HG03457 (cell line): Measurements from ENCODE around the gene VPS8.
A peak's percentile ranks its signal among the peaks of the same experiment; 100 is the strongest.

Source experiments
- ATAC-seq: cut with Tn5 transposase; IDR thresholded peaks from one replicate; pipeline ENCODE4 v1.9.1; 2021; ENCODE audit warnings: moderate number of reproducible peaks; ENCODE audit not compliant: unreplicated experiment

Gene VPS8, protein sequence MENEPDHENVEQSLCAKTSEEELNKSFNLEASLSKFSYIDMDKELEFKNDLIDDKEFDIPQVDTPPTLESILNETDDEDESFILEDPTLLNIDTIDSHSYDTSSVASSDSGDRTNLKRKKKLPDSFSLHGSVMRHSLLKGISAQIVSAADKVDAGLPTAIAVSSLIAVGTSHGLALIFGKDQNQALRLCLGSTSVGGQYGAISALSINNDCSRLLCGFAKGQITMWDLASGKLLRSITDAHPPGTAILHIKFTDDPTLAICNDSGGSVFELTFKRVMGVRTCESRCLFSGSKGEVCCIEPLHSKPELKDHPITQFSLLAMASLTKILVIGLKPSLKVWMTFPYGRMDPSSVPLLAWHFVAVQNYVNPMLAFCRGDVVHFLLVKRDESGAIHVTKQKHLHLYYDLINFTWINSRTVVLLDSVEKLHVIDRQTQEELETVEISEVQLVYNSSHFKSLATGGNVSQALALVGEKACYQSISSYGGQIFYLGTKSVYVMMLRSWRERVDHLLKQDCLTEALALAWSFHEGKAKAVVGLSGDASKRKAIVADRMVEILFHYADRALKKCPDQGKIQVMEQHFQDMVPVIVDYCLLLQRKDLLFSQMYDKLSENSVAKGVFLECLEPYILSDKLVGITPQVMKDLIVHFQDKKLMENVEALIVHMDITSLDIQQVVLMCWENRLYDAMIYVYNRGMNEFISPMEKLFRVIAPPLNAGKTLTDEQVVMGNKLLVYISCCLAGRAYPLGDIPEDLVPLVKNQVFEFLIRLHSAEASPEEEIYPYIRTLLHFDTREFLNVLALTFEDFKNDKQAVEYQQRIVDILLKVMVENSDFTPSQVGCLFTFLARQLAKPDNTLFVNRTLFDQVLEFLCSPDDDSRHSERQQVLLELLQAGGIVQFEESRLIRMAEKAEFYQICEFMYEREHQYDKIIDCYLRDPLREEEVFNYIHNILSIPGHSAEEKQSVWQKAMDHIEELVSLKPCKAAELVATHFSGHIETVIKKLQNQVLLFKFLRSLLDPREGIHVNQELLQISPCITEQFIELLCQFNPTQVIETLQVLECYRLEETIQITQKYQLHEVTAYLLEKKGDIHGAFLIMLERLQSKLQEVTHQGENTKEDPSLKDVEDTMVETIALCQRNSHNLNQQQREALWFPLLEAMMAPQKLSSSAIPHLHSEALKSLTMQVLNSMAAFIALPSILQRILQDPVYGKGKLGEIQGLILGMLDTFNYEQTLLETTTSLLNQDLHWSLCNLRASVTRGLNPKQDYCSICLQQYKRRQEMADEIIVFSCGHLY (N-terminal part only)

DNA sequence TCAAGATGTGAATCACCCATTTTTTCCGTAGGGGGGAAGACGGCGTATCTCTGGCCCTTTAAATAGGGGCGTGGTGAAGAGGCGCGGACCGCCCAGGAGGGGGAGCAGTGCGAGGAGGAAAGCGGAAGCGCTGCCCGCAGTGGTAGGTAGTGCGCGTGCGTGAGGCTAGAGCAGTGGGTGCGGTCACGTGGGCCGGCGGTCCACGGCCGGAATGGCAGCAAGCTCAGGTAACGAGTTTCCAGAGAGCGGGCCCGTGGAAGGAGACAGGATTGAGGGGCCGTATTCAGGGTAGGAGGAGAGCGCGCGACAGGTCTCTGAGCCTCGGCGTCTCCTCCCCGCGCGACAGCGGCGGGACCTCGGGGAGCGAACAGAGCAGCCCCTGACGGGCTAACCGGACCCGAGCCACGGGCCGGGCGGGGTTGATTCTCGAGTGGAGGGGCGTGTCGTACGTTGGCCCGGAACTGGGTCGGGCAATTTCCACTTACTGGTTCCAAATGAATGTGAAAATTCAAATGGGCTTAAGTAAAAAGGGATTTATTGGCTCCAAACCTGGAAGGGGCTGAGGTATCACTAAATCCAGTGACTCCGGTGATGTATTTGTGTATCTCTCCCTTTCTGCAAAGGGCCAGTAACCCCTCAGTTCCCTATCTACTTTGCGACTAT lies at the start of gene VPS8:
VPS8 (plus strand) TSS at position 168 of the 663 bp plus-strand sequence. CDS start 12,467 bp downstream, outside the sequence.
- peak; percentile 68 for ATAC-seq

DNA sequence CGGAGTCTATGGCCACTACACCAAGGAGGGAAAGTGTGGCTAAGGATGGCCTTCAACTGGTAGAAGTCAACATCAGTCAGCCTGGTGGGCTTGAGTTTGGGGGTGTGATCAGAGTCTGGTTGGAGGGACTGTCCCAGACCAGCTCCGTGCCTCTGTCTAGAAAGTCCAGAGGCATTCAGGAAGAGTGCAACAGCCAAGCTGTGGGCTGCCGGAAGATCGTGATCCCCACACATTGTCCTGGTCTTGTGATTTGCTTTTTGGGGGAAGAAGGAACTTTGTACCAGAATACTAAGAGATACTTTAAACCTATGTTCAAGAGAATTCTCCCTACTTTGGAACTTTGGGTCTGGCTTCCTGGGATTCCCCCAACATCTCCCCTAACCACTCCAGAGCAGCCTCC lies 47.8 kb upstream of the VPS8 start:
- ATAC-seq, result no peak

DNA sequence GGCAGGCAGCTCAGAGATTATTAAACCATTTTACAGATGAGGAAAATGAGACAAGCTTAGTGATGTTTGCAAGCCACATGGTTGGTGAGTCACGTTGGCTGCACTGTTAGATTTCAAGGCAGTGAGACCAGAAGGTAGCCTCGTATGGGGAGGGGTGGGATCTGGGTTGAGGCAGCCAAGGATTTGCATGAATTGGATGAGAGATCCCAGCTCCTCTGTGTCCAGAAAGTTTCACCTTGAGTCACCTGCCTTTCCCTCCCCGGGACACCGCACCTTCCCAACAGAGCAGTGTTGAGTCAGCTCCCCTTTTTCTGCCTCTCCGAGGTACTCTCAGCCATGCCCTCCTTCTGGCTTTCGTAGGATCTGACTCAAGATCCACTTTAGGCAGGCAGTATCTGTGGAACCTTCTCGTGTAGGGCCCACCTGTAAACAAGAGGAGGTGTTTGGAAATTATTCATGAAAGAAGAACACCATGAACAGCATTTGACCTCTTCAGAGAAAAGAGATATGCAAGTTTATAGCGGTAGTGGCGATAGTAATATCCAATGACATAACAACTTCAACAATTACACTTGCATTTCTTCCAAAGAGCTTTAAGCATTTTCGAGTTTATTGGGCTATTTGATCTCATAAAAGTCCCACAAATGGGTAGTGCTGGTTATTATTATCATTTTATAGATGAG lies 46.8 kb upstream of the VPS8 start:
- no peak for ATAC-seq

DNA sequence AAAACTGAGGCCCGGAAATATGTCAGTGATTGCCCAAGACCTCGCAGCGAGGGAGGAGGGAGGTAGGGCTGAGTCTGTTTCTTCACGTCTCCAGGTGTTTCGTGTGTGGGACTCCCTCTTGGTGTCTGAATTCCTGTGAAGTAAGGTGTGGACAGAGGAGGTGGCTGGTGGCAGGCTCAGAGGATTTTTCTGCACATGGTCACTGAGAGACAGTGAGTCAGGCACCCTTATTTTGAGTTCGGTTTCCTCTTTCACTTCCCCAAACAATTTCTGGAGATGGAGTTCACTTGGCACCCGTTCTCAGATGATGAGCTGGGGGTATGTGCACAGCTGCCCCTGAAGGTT lies 46.3 kb upstream of the VPS8 start:
- no peak for ATAC-seq

DNA sequence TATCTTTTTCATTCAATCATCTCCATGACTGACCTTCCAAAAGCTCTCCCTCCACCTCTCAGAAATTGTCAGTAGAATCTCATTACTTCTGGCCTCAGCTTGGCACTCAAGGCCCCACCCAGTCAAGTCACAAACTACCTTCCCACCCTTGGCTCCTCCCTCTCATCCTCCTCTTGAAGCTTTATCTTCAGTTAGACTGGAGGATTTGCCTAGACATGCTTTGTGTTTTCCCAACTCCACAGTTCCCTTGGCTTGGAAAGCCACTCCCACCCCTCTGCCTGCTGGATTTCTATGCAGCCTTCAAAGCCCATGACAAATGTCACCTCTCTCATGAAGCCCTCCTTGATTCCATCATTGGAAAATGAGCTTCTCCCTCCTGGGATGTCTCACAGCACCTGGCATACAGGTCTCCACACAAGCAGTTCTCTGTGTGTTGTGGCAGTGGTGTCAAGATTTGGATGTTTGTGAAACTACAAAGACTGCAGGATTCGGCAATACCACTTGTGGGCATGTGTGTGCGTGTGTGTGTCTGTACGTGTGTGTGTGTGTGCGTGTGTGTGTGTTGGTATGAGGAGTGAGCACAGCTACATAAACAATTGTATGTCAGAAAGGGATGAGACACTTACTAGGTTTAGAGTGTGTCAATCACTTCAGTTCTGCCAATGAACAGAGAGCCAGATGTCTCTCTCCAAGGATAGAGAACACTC lies 45.3 kb upstream of the VPS8 start:
- no peak for ATAC-seq

DNA sequence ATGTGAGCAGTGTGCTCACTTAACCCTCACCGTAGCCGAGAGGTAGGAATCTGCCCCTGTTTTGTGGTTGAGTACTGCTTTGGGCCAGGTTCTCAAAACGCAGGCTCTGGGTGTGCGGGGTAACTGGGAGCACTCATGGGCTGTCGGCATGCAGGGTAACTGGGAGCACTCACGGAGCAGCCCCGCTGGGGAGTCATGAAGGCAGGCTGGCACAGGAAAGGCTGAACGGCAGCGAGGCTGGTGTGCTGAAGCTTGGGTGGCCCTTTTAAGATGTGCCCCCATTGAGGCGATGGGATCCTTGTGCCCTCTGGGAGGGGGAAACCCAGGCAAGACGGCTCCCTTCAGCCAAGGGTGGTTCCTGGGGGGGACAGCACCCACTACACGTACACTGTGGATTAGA lies 44.6 kb upstream of the VPS8 start:
- no peak for ATAC-seq

DNA sequence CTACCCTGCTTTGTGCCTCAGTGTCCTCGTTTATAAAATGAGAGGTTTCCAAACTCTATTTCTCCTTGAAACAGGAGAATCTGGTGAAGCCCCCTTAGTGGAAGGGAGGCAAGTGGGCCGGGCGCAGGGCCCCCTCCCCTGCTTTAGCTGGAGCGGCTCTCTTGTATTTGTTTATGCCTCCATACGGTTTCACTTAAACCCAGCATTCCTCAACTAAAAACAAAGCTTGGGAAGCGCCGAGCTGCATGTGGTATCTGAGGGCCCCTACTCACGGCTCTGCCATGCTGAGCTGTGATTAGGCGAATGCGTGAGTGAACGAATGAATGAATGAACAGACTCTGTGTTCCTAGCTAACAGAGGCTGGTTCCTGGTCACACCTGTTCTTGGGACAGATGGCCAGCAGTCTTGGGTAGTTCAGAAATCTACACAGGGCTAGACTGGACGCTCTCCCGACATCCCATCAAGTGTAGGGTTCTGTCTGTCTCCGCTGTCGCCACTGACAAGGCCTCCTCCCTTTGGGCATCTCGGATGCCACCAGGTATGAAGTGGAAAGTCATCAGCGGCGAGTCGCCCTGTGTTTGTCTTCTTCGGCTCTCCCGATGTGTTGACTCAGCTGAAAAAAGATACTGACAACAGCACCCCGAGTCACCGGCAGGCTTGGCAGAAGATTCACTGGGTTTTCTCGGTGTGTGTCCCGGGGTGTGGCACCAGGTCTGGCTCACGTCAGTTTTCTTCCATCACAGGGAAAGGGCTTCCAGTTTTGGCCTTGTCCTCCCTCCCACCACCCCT lies 42.4 kb upstream of the VPS8 start:
- ATAC-seq, result no peak

DNA sequence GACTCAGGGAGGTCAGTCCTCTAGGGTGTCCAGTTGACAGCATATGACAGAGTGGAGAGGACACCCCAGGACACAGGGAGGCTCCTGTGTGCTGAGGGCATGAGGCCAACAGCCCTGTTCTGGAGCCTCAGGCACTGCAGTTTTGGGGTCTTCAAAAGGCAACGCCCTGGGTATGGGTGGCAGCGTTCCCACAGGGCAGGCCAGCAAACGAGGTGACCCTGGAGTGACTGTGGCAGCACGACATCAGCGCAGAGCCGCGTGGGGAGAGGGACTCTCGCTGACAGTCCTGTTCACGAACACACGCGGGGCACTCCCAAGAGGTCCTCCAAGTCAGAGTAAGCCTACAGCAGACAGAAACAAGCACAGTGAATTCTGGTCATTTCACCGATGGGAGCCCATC lies 41.4 kb upstream of the VPS8 start:
- ATAC-seq, result no peak

DNA sequence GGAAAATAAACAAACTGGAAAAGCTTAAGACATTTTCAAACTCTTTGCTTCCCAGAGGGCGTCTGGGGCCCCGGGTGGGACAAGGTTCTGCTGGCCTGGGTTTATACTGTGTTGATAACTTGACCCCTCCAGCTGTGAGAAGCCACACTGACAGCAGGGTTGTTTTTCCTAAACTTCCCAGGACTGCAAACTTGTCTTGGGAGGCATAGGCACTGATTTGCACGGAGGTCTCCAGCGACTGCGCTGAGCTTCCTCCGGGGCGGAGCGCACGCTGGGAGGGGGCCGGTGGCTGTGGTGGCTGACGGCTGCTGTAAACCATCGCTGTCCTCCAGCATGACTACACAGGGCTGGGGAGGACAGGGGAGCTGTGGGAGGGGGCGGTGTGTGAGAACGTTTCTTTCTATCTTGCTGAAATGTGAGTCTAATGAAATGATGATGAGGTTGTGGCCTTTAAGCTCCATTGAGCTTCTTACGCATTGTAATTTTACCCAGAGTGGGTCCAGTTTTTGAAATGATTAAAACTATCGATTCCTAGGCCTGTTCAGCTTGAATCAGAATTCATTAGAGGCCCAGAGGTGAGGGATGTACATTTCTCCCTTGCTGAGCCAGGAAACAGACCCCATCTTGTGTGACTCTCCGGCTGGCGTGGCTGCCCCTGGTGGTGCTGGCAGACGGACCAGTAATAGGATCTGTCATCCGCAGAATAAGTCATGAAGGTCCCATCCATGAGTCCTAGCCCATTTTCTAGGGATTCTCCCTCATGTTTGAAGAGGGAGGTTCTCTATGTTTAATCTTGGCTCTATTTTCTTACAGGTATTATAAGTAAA lies 40.5 kb upstream of the VPS8 start:
- no peak for ATAC-seq

DNA sequence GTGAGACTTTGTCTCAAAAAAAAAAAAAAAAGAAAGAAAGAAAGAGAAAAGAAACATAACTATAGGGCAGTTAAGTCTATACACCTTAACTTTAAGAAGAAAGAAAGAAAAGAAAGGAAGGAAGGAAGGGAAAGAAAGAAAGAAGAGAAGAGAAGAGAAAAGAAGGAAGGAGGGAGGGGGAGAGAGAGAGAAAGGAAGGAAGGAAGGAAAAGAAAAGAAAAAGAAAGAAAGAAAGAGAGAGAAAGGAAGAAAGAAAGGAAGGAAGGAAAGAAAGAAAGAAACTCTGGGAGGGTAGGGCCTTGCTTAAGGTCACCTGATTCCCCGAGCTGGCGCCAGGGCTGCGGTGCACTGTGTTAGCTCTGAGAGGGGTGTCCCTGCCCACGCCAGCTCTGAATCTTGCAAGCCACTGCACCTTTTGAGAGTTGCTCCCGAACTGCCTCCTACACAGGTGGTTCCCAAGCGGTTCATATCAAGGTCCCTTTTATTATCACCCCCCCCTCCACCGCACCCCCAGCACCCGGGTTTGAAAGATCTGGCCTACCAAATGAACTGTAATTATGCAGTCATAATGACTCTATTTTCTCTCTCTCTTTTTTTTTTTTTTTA lies 39.2 kb upstream of the VPS8 start:
- no peak for ATAC-seq

DNA sequence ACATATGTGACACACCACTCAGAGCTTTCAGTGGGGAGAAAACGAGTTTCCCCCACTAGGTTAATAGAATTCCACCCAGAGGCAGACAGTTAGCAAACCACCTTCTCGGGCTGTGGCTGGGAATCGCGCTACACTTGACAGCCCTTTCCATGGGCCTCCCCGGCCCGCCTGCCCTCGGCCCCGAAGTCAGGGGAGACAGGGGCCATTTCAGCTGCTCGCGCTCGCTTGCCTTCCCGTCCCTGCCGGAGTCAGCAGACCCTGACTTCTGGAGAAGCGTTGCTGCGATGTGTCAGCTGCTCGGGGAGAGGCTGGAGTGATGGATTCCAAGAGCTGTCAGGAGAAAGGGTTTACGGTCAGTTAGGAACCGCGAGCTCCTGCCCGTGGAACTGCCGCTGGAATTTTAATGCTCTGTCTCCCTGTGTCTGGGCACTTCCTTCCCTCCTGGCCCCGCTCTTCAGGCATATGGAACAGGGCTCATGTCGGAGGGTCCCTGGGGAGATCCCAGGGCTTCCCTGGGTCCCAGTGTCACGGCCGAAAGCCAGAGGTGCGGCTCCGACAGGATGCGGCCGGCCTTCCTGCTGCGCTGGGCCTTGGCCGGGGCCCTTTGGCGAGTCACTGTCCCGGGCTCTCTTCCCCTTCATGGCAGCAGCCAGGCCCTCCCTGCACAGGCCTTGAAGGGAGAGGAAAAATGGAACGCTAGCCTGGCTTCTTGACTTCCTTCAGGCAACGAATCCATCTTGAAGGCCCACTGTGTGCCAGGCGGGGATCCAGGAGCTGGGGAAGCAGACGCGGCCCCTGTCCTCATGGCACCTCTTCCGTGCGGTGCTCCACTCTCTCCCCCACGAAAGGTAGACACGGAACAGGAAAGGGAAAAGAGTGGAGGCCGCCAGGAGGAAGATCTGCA lies 38.4 kb upstream of the VPS8 start:
- ATAC-seq, result no peak

DNA sequence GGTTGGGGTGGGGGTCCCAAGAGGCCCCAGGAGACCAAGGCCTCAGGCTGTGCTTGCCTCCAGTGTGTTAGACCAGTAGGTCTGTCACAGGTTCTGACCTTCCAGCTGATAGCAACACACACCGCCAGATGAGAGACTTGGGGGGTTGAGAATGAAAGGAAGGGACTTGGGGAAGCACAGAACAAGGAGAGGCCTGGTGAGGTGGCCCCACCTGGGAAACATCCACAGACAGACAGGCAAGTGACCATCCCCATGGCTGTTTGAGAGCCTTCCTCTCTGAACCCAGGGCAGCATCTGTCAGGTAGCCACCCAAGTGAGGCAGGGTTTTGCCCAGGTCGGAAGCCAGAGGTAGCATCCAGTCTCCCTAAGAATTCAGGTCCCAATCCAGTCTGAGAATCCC lies 35.0 kb upstream of the VPS8 start:
- ATAC-seq, result no peak

DNA sequence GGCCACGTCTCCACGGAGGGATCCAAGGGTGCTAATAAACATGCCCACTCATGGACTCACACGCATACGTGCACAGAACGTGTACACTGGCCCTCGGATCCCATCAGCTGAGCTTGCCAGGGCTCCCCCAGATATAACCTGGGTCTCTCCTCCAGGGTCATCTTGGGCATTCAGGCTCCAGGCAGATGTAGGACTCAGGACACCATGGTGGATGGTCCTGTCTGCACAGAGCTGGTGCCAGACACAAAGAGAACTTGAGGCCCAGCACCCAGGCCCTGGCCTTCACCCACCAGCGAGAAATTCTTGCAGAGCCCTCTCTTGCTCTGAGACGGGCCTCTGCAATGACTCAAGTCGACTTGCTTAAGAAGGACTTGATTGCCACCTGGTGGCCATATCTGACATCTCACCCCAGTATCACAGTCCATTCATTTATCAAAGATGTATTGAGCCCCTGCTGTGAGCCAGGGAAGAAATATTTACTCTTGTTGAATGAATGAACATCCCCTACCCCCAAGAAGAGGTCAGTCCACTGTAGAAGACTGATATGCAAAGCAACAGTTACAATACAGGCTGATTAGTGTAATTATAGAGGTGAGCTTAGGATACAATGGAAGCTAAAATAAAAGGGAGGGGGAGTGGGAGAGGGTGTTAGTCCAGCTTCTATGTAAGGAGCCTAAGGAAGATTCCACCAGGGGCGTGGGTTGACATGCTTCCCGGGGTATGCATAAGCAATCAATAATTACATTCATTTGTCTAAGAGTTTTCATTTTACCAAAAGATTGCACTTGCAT lies 34.2 kb upstream of the VPS8 start:
- ATAC-seq, result no peak

DNA sequence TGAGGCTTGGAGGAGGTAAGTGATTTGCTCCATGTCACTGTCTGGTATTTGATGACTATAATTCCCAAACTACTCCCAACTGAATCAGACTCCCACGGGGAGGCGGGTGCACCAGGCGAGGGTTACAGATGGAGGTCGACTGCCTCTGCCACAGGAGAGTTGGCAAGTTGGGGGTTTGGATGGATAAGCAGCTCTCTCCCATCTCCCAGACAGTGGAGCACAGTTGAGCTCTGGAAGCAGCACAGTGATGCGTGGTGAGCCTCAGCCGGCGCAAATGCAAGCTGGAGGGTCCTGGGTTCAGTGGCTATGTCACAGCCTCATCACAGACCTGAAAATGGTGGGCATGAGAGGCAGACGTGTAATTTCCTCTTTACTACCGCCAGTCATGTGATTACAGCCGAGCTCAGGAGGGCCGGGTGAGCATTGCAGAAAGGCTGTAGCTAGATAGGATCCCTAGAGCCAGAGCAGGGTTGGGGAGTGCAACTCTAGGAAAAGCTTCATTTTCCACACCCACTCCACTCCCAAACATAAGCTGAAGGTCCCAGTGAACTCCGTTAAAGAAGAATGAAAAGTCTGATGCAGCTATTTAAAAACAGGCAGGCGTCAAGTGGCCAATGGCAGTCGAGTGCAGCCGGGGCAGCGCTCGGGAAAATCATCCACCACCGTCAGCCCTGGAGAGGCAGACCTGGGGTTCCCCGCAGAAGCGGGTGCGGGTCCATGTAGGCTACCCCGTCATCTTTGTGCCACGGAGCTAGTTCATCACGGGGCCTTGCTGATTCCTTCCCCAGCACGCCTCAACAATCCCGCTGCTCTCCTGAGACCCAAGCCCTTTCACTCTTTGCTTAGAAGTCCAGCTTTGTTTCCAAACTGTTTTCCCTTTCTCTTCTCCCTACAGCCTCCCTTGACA lies 33.3 kb upstream of the VPS8 start:
- no peak for ATAC-seq
